Endothelial cell of umbilical vein (primary cell): ENCODE data around the gene NUAK1. TPM values are rescaled to one million over a fixed set of nuclear protein-coding genes. Genes with fewer than 3 reads are reported as not detected.

Experiments used
- BruUV-seq: library from RNA; stranded (reverse); fragments of 400-500 nt; replicated peaks from 2 replicates; lab custom pipeline; 2021; lab: Mats Ljungman, UMichigan
- CTCF ChIA-PET: fragments of 300-600, 350-600 bp; sonication (Branson Sonifier 250); formaldehyde crosslinking; loops from one replicate; lab custom pipeline; 2021; ENCODE audit warnings: antibody characterized with exemption, inconsistent platforms; lab: Charles Lee
- POLR2A ChIA-PET: fragments of 300-600, 350-600 bp; sonication (Branson Sonifier 250); formaldehyde crosslinking; loops from one replicate; lab custom pipeline; 2021; ENCODE audit warnings: antibody characterized with exemption, inconsistent platforms; lab: Charles Lee
- DNase-seq: peaks from one replicate; pipeline ENCODE4 v3.0.0-alpha.2; 2011; ENCODE audit warnings: low read depth, low spot score
- FAIRE-seq: peaks from 2 replicates; lab custom pipeline; 2011; peaks lifted over from hg19 to GRCh38; lab: Jason Lieb, UNC
- H2AFZ ChIP-seq: 2 replicates; pipeline ENCODE4 v1.6.0; 2012; ENCODE audit warnings: low read depth, low read length, control low read depth, inconsistent platforms
- H3K27ac ChIP-seq: 2 replicates; pipeline ENCODE4 v1.5.1; 2011; ENCODE audit warnings: low read depth, mild to moderate bottlenecking, control low read depth, low read length, moderate library complexity; ENCODE audit not compliant: insufficient read depth
- H3K27me3 ChIP-seq, 2 experiments: 2 replicates each; pipeline versions ENCODE4 v1.6.0 to v1.6.1; 2011; ENCODE audit warnings: low read length in 2 of 2, mixed read lengths in 1 of 2; ENCODE audit not compliant: control insufficient read depth in 2 of 2, insufficient read depth in 2 of 2
- H3K36me3 ChIP-seq, 2 experiments: 2 replicates in 1 of 2; 3 replicates in 1 of 2; pipeline ENCODE4 v1.5.1; 2011; ENCODE audit warnings: low read length in 2 of 2, mild to moderate bottlenecking in 1 of 2, moderate library complexity in 1 of 2; ENCODE audit not compliant: control insufficient read depth in 2 of 2, insufficient read depth in 2 of 2; ENCODE audit errors: extremely low read depth in 1 of 2
- H3K4me1 ChIP-seq: 3 replicates; pipeline ENCODE4 v1.5.1; 2011; ENCODE audit warnings: mild to moderate bottlenecking, low read length; ENCODE audit not compliant: control insufficient read depth, insufficient read depth; ENCODE audit errors: extremely low read depth
- H3K4me2 ChIP-seq: 2 replicates; pipeline ENCODE4 v1.6.1; 2011; ENCODE audit warnings: low read length, control low read depth, mixed read lengths; ENCODE audit not compliant: insufficient read depth
- H3K4me3 ChIP-seq, 3 experiments: fragments of 200-600 bp in 1 of 3; sonication (generic), shearing (Covaris generic) in 1 of 3; replicated peaks in 1 of 3; 2 replicates each; pipeline ENCODE4 v1.5.1; 2011 to 2016; ENCODE audit warnings: control low read depth in 3 of 3, low read length in 3 of 3, mild to moderate bottlenecking in 2 of 3, inconsistent platforms in 1 of 3, low read depth in 1 of 3, moderate library complexity in 1 of 3; ENCODE audit not compliant: insufficient read depth in 1 of 3
- H3K79me2 ChIP-seq: 2 replicates; pipeline ENCODE4 v1.6.0; 2012; ENCODE audit warnings: low read length, inconsistent platforms; ENCODE audit not compliant: control insufficient read depth, insufficient read depth
- H3K9ac ChIP-seq: replicated peaks from 2 replicates; pipeline ENCODE3; 2011; ENCODE audit warnings: low read length, control low read depth; ENCODE audit not compliant: insufficient read depth; ENCODE audit errors: extremely low read depth
- H3K9me1 ChIP-seq: replicated peaks from 3 replicates; pipeline ENCODE4 v1.6.0; 2011; ENCODE audit warnings: mild to moderate bottlenecking, low read length; ENCODE audit not compliant: control insufficient read depth, insufficient read depth; ENCODE audit errors: extremely low read depth
- H3K9me3 ChIP-seq: replicated peaks from 2 replicates; pipeline ENCODE4 v1.5.1; 2012; ENCODE audit warnings: low read length, inconsistent platforms; ENCODE audit not compliant: control insufficient read depth, insufficient read depth
- H4K20me1 ChIP-seq: replicated peaks from 2 replicates; pipeline ENCODE3; 2011; ENCODE audit warnings: mild to moderate bottlenecking, low read length; ENCODE audit not compliant: control insufficient read depth, insufficient read depth; ENCODE audit errors: extremely low read depth
- EZH2 ChIP-seq: IDR thresholded peaks from 2 replicates; pipeline ENCODE4 v1.6.1; 2012; ENCODE audit warnings: borderline replicate concordance, low read depth, mild to moderate bottlenecking, moderate library complexity, low read length, inconsistent platforms; ENCODE audit not compliant: severe bottlenecking
- FOS ChIP-seq: IDR thresholded peaks from 2 replicates; pipeline ENCODE4 v1.6.1; 2011; ENCODE audit warnings: mild to moderate bottlenecking, low read length, moderate library complexity, borderline replicate concordance; ENCODE audit not compliant: insufficient read depth
- GATA2 ChIP-seq: IDR thresholded peaks from 2 replicates; pipeline ENCODE4 v1.7.0; 2011; ENCODE audit warnings: low read depth, mild to moderate bottlenecking, moderate library complexity, mixed read lengths, low read length; ENCODE audit not compliant: insufficient read length, insufficient read depth
- JUN ChIP-seq: IDR thresholded peaks from 2 replicates; pipeline ENCODE4 v1.6.1; 2011; ENCODE audit warnings: borderline replicate concordance, low read depth; ENCODE audit not compliant: insufficient read length, insufficient read depth
- MYC ChIP-seq: IDR thresholded peaks from one replicate; pipeline ENCODE4 v1.6.1; 2011; ENCODE audit warnings: mild to moderate bottlenecking, low read depth, low read length
- POLR2A ChIP-seq: IDR thresholded peaks from 2 replicates; pipeline ENCODE4 v1.6.1; 2012; ENCODE audit warnings: low read depth, mild to moderate bottlenecking, control low read depth, low read length
- POLR2AphosphoS5 ChIP-seq: IDR thresholded peaks from 2 replicates; pipeline ENCODE4 v1.6.1; 2012; ENCODE audit warnings: low read depth, mild to moderate bottlenecking, control low read depth, low read length, moderate library complexity; ENCODE audit not compliant: insufficient read depth
- dilution Hi-C: fragments of 300-500 bp; cut with MboI; formaldehyde crosslinking; loops from one replicate; pipeline ENCODE4 v1.15.0; 2019; ENCODE audit warnings: low sequenced_read_pairs; ENCODE audit not compliant: extremely low pct_ligation_motif_present
- intact Hi-C: fragments of 100-400 bp; cut with micrococcal nuclease; formaldehyde crosslinking; loops from one replicate; pipeline ENCODE4 v1.10.0; 2022
- polyA plus RNA-seq, 4 experiments: library from polyadenylated mRNA; depleted of rRNA in 3 of 4; stranded (reverse) in 3 of 4; unstranded in 1 of 4; fragments of >200 nt; gene quantifications; 2 replicates each; pipeline versions ENCODE4 v1.2.1 to v1.2.3, GENCODE V29; 2011 to 2012; ENCODE audit warnings: missing spikeins in 1 of 4
- total RNA-seq: library from RNA; stranded (reverse); gene quantifications from 2 replicates; pipeline ENCODE4 v1.2.3, GENCODE V29; 2021
- TF ChIP-seq, protein P1 (sequence below), 2 donors: IDR thresholded peaks; 1 replicate in 1 of 2; 2 replicates in 1 of 2; pipeline ENCODE4 v1.5.1; 2011; ENCODE audit warnings: low read length in 2 of 2, mild to moderate bottlenecking in 2 of 2, moderate library complexity in 2 of 2, control low read depth in 1 of 2, inconsistent platforms in 1 of 2, low read depth in 1 of 2; ENCODE audit not compliant: insufficient read depth in 1 of 2; ENCODE audit errors: extremely low read depth in 1 of 2
- TF ChIP-seq, protein P2 (sequence below): IDR thresholded peaks from 2 replicates; pipeline ENCODE4 v1.6.1; 2011; ENCODE audit not compliant: insufficient read depth, insufficient read length

The NUAK1 gene
- total and polyA plus RNA-seq, 2 donors (not counting 3 experiments of a cell fraction or from before 2014, with no cell fraction given), result 34.2 to 39.7 TPM

DNA sequence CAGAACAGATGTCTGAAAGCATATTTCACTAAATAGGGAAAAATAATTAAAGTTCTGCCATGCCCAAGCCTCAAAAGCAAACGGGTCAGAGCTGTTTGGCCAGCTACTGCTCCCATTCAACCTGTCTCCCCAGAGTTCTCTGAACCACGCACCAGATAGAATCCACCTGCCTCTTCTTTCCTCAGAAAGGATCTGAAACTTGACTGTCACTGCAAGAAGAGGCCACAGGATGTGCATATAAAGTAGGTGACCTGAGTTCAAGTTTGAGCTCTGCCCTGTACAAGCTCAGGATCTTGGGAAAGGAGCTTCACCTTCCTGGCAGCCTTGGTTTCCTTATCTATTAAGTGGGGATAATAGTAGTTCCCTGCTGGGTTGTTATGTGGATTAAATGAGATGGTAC lies 91.8 kb downstream of the NUAK1 start:
- Histone ChIP-seq H3K27ac (no peak overlapping the region), H3K9me1 (no peaks in the 10 kb centered on the region), H3K9me3 (no peaks in the 10 kb centered on the region), H3K79me2 (no peaks in the 10 kb centered on the region), H3K36me3 (no peaks in the 10 kb centered on the region), H3K9ac (no peak overlapping the region), H2AFZ (no peak overlapping the region), H3K4me2 (no peak overlapping the region), H3K4me1 (no peaks in the 10 kb centered on the region), H3K4me3 (no peak overlapping the region), H3K27me3 (no peaks in the 10 kb centered on the region), H4K20me1 (no peaks in the 10 kb centered on the region)
- intact Hi-C loops (no loop called here), dilution Hi-C loops (no loop called here)
- no TSS peak for BruUV-seq
- DNase-seq (no peak), FAIRE-seq (no peak)
- TF ChIP-seq EZH2, result no peak
- TF ChIP-seq JUN, result no peak
- TF ChIP-seq POLR2A, result no peak
- TF ChIP-seq FOS, result no peak
- no peak for TF ChIP-seq GATA2
- TF ChIP-seq MYC, result no peak
- TF ChIP-seq, protein P1, sequence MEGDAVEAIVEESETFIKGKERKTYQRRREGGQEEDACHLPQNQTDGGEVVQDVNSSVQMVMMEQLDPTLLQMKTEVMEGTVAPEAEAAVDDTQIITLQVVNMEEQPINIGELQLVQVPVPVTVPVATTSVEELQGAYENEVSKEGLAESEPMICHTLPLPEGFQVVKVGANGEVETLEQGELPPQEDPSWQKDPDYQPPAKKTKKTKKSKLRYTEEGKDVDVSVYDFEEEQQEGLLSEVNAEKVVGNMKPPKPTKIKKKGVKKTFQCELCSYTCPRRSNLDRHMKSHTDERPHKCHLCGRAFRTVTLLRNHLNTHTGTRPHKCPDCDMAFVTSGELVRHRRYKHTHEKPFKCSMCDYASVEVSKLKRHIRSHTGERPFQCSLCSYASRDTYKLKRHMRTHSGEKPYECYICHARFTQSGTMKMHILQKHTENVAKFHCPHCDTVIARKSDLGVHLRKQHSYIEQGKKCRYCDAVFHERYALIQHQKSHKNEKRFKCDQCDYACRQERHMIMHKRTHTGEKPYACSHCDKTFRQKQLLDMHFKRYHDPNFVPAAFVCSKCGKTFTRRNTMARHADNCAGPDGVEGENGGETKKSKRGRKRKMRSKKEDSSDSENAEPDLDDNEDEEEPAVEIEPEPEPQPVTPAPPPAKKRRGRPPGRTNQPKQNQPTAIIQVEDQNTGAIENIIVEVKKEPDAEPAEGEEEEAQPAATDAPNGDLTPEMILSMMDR (IDR thresholded peaks at IDR 0.05; ENCODE audit: extremely low read depth in 1 of 2, insufficient read depth in 1 of 2, low read depth in 1 of 2, low read length in 2 of 2), result no peak
- TF ChIP-seq POLR2AphosphoS5, result no peak
- TF ChIP-seq, protein P2, sequence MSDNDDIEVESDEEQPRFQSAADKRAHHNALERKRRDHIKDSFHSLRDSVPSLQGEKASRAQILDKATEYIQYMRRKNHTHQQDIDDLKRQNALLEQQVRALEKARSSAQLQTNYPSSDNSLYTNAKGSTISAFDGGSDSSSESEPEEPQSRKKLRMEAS, result no peak
- ChIA-PET CTCF (interaction anchor here (1.1 kb wide), 1 partner anchor 90 kb away, joined by 3 read pairs; no protein-coding TSS in a partner anchor), POLR2A (no interaction called here)
